ENCODE measurements around the gene CMTM3. TPM values are rescaled to one million over a fixed set of nuclear protein-coding genes. Genes with fewer than 3 reads are reported as not detected.

Gene CMTM3
- total and polyA plus RNA-seq, 2 experiments from 2014 or later, result 16.4 to 16.6 TPM

DNA sequence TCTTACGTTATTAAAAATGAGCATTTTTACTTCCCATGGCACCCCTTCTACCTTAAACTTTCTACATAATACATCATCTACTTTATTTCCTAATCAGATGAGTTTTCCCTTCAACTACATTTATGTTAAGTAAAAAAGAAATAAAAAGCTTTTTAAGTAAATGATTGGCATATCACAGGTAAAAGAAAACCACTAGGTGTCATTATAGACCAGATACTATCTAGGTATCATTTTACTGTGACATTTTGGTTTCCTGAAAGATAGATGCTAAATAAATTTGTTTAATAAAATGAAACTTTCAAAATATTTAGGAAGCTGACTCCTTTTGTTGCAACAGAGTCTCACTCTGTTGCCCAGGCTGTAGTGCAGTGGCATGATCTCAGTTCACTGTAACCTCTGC is 42.1 kb upstream of the CMTM3 start:
- H3K27me3 ChIP-seq (ENCODE audit: insufficient read depth), result no peaks in the 10 kb centered on the region
- H3K4me2 ChIP-seq, result no peak overlapping the region
- no peaks in the 10 kb centered on the region for H3K36me3 ChIP-seq (ENCODE audit: insufficient read depth)
- H3K9me2 ChIP-seq (ENCODE audit: insufficient read depth), result no peaks in the 10 kb centered on the region
- Mint-ChIP-seq H3K9me3 (no peaks in the 10 kb centered on the region), H3K4me3 (no peak overlapping the region), H3K27ac (no peak overlapping the region), H3K27me3 (ENCODE audit: insufficient read depth, low read depth, poor library complexity) (no peaks in the 10 kb centered on the region), H3K36me3 (ENCODE audit: low read depth) (peaks cover 3% of the 10 kb centered on the region; the same call in 2 of the 3 replicates), H3K4me1 (no peaks in the 10 kb centered on the region)
- H2AFZ ChIP-seq, result no peak overlapping the region
- H3K4me3 ChIP-seq, result no peak overlapping the region
- H3K4me1 ChIP-seq (ENCODE audit: insufficient read depth), result no peaks in the 10 kb centered on the region
- peaks cover 10% of the 10 kb centered on the region; the same call in 1 of the 2 replicates for H4K20me1 ChIP-seq (replicated peaks; ENCODE audit: insufficient read depth)
- no peak for TF ChIP-seq POLR2AphosphoS5 (IDR thresholded peaks at IDR 0.05; ENCODE audit: low read depth)
- TF ChIP-seq, protein P1, sequence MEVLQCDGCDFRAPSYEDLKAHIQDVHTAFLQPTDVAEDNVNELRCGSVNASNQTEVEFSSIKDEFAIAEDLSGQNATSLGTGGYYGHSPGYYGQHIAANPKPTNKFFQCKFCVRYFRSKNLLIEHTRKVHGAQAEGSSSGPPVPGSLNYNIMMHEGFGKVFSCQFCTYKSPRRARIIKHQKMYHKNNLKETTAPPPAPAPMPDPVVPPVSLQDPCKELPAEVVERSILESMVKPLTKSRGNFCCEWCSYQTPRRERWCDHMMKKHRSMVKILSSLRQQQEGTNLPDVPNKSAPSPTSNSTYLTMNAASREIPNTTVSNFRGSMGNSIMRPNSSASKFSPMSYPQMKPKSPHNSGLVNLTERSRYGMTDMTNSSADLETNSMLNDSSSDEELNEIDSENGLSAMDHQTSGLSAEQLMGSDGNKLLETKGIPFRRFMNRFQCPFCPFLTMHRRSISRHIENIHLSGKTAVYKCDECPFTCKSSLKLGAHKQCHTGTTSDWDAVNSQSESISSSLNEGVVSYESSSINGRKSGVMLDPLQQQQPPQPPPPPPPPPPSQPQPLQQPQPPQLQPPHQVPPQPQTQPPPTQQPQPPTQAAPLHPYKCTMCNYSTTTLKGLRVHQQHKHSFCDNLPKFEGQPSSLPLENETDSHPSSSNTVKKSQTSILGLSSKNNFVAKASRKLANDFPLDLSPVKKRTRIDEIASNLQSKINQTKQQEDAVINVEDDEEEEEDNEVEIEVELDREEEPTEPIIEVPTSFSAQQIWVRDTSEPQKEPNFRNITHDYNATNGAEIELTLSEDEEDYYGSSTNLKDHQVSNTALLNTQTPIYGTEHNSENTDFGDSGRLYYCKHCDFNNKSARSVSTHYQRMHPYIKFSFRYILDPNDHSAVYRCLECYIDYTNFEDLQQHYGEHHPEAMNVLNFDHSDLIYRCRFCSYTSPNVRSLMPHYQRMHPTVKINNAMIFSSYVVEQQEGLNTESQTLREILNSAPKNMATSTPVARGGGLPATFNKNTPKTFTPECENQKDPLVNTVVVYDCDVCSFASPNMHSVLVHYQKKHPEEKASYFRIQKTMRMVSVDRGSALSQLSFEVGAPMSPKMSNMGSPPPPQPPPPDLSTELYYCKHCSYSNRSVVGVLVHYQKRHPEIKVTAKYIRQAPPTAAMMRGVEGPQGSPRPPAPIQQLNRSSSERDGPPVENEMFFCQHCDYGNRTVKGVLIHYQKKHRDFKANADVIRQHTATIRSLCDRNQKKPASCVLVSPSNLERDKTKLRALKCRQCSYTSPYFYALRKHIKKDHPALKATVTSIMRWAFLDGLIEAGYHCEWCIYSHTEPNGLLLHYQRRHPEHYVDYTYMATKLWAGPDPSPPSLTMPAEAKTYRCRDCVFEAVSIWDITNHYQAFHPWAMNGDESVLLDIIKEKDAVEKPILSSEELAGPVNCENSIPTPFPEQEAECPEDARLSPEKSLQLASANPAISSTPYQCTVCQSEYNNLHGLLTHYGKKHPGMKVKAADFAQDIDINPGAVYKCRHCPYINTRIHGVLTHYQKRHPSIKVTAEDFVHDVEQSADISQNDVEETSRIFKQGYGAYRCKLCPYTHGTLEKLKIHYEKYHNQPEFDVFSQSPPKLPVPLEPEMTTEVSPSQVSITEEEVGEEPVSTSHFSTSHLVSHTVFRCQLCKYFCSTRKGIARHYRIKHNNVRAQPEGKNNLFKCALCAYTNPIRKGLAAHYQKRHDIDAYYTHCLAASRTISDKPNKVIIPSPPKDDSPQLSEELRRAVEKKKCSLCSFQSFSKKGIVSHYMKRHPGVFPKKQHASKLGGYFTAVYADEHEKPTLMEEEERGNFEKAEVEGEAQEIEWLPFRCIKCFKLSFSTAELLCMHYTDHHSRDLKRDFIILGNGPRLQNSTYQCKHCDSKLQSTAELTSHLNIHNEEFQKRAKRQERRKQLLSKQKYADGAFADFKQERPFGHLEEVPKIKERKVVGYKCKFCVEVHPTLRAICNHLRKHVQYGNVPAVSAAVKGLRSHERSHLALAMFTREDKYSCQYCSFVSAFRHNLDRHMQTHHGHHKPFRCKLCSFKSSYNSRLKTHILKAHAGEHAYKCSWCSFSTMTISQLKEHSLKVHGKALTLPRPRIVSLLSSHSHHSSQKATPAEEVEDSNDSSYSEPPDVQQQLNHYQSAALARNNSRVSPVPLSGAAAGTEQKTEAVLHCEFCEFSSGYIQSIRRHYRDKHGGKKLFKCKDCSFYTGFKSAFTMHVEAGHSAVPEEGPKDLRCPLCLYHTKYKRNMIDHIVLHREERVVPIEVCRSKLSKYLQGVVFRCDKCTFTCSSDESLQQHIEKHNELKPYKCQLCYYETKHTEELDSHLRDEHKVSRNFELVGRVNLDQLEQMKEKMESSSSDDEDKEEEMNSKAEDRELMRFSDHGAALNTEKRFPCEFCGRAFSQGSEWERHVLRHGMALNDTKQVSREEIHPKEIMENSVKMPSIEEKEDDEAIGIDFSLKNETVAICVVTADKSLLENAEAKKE (CRISPR knock-in tag; IDR thresholded peaks at IDR 0.05), result no peak
- TF ChIP-seq ZNF331 (CRISPR knock-in tag; IDR thresholded peaks at IDR 0.05; ENCODE audit: low read depth), result no peak
- no peak for TF ChIP-seq EZH2phosphoT487 (IDR thresholded peaks at IDR 0.05; ENCODE audit: unreplicated experiment)
- TF ChIP-seq, protein P2, sequence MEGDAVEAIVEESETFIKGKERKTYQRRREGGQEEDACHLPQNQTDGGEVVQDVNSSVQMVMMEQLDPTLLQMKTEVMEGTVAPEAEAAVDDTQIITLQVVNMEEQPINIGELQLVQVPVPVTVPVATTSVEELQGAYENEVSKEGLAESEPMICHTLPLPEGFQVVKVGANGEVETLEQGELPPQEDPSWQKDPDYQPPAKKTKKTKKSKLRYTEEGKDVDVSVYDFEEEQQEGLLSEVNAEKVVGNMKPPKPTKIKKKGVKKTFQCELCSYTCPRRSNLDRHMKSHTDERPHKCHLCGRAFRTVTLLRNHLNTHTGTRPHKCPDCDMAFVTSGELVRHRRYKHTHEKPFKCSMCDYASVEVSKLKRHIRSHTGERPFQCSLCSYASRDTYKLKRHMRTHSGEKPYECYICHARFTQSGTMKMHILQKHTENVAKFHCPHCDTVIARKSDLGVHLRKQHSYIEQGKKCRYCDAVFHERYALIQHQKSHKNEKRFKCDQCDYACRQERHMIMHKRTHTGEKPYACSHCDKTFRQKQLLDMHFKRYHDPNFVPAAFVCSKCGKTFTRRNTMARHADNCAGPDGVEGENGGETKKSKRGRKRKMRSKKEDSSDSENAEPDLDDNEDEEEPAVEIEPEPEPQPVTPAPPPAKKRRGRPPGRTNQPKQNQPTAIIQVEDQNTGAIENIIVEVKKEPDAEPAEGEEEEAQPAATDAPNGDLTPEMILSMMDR (conservative IDR thresholded peaks at IDR 0.05; ENCODE audit: low read depth in 2 of 2), result peak in 1 of 2 experiments; percentile 16; a peak in 2 of 4 replicates
- TF ChIP-seq ZNF114 (CRISPR knock-in tag; IDR thresholded peaks at IDR 0.05), result no peak
- DNase-seq (ENCODE audit: low spot score) (no peak), ATAC-seq (no peak)
- H3K79me2 ChIP-seq (replicated peaks; ENCODE audit: insufficient read depth), result no peaks in the 10 kb centered on the region
- no peak overlapping the region for H3K27ac ChIP-seq (ENCODE audit: low read depth)
- no peaks in the 10 kb centered on the region for H3F3A ChIP-seq (replicated peaks; ENCODE audit: low read depth)

Data from GM23338 (cell line).